ENCODE data around the gene RGS9.

The RGS9 gene

GRCh38 chr17:65121916-65122806 lies 15.0 kb upstream of the RGS9 start:
- H3K9me3 ChIP-seq = no peaks in the 10 kb centered on the region
- TF ChIP-seq, protein P1, sequence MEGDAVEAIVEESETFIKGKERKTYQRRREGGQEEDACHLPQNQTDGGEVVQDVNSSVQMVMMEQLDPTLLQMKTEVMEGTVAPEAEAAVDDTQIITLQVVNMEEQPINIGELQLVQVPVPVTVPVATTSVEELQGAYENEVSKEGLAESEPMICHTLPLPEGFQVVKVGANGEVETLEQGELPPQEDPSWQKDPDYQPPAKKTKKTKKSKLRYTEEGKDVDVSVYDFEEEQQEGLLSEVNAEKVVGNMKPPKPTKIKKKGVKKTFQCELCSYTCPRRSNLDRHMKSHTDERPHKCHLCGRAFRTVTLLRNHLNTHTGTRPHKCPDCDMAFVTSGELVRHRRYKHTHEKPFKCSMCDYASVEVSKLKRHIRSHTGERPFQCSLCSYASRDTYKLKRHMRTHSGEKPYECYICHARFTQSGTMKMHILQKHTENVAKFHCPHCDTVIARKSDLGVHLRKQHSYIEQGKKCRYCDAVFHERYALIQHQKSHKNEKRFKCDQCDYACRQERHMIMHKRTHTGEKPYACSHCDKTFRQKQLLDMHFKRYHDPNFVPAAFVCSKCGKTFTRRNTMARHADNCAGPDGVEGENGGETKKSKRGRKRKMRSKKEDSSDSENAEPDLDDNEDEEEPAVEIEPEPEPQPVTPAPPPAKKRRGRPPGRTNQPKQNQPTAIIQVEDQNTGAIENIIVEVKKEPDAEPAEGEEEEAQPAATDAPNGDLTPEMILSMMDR (IDR thresholded peaks at IDR 0.05; ENCODE audit: low read depth, low read length) = no peak
- no peaks in the 10 kb centered on the region for H3K27me3 ChIP-seq
- H3K36me3 ChIP-seq = no peaks in the 10 kb centered on the region
- no peak for DNase-seq
- no peaks in the 10 kb centered on the region for H3K4me1 ChIP-seq
- H3K4me3 ChIP-seq (ENCODE audit: low read depth, low read length) = peak overlapping the region; percentile 73

DNA sequence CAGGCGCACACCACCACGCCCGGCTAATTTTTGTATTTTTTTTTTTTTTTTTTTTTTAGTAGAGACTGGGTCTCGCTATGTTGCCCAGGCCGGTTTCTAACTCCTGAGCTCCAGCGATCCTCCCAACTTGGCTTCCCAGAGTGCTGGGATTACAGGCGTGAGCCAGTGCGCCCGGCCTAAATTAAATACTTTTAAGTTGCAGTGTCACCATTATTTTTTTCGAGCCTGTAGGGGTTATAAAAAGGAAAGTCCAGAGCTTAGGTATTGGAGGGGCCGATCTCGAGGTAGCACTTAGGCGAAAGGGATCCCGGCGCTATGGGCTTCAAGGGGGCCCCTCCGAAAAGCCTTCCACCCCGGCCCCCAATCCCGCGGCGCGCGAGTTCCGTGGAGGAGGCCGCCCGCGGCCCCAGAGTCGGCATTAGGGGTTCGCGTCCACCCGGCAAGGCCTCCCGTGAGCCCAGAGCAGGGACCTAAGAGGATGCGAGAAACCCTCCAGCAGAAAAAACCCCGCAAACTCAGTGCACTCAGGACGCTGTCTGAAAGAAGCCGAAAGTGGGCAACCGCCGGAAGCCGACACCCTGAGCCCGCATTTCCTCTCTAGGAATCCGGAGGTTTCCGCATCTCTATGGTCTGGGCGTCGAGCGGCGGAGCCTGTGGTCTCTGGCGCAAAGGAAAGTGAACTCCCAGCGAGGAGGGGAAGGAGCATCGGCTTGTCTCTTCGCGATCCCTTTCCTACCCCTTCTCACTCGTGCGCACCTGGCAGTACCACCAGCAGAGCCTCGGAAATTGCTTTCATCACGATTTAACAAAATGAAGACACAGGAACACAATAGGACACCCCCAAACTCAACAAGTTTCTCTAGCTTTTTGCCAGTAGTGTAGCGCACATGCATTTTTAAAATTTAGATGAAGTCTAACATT lies 14.1 kb upstream of the RGS9 start:
- TF ChIP-seq, protein P1 (IDR thresholded peaks at IDR 0.05; ENCODE audit: low read depth, low read length) = no peak

GRCh38 chr17:65123757-65124675 lies 13.2 kb upstream of the RGS9 start:
- TF ChIP-seq, protein P1 (IDR thresholded peaks at IDR 0.05; ENCODE audit: low read depth, low read length) = no peak
- Histone ChIP-seq H3K27me3 (no peaks in the 10 kb centered on the region; the same call in 1 of the 2 replicates), H3K4me1 (no peaks in the 10 kb centered on the region), H3K4me3 (ENCODE audit: low read depth, low read length) (peak overlapping the region; percentile 73), H3K9me3 (no peaks in the 10 kb centered on the region), H3K36me3 (no peaks in the 10 kb centered on the region)
- no peak for DNase-seq

More for the DNA sequence above, 14.1 kb upstream of the RGS9 start:
- H3K4me1 ChIP-seq = no peaks in the 10 kb centered on the region
- H3K4me3 ChIP-seq (ENCODE audit: low read depth, low read length) = peak overlapping the region; percentile 73
- no peaks in the 10 kb centered on the region for H3K36me3 ChIP-seq
- no peaks in the 10 kb centered on the region for H3K9me3 ChIP-seq
- DNase-seq = peak; percentile 89
- no peaks in the 10 kb centered on the region for H3K27me3 ChIP-seq

DNA sequence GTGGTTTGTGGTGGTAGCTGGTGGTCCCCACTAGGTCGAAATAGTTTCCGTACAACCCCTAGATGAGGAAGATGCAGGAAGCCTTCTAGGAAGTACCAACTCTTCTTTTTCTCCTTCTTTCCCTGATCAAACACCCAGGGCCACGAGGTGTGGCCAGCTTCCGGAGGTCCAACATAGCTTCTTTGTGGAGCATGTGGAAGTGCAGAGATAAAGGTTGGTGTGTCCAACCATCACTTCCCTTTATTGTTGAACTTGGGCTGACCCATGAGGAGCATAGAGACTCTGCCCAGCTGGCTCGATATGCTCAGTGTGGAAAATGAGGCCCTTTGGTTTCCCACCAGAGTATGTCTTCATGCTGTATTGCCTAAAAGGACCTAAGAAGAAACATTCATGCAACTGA lies 6.3 kb upstream of the RGS9 start:
- H3K4me3 ChIP-seq (ENCODE audit: low read depth, low read length) = no peak overlapping the region
- TF ChIP-seq, protein P1 (IDR thresholded peaks at IDR 0.05; ENCODE audit: low read depth, low read length) = no peak

DNA sequence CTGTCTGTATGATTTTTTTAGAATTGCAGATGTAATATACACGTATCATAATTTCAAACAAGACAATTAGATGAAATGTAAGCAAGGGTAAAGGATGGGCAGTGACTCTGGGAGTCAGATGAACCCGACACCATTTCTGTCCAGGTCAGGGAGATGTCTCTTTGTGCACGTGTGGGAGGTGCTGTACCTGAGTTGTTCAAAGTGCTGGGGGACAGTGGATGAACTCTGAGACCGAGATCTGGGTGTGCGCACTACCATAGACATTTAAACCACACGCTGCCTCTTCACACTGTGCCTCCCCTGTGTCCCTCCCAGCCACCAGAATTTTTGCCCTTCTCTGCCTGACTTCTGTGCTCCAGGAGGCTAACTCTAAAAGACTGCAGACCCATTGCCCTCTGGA lies 5.9 kb upstream of the RGS9 start:
- Histone ChIP-seq H3K4me1 (no peaks in the 10 kb centered on the region), H3K4me3 (ENCODE audit: low read depth, low read length) (no peak overlapping the region), H3K9me3 (no peaks in the 10 kb centered on the region), H3K36me3 (no peaks in the 10 kb centered on the region), H3K27me3 (no peaks in the 10 kb centered on the region; the same call in 1 of the 2 replicates)
- TF ChIP-seq, protein P1 (IDR thresholded peaks at IDR 0.05; ENCODE audit: low read depth, low read length) = no peak
- no peak for DNase-seq

More for the DNA sequence above, 6.3 kb upstream of the RGS9 start:
- H3K9me3 ChIP-seq = no peaks in the 10 kb centered on the region
- DNase-seq = no peak
- H3K4me1 ChIP-seq = no peaks in the 10 kb centered on the region
- no peaks in the 10 kb centered on the region for H3K36me3 ChIP-seq
- no peaks in the 10 kb centered on the region; the same call in 1 of the 2 replicates for H3K27me3 ChIP-seq

Data from BE2C (cell line).